ENCODE data around the gene KDM6B. TPM values are rescaled to one million over a fixed set of nuclear protein-coding genes. Genes with fewer than 3 reads are reported as not detected.

The KDM6B gene
- total and polyA plus RNA-seq, 9 donors = 5.4 to 20.1 (median 15.4) TPM

DNA sequence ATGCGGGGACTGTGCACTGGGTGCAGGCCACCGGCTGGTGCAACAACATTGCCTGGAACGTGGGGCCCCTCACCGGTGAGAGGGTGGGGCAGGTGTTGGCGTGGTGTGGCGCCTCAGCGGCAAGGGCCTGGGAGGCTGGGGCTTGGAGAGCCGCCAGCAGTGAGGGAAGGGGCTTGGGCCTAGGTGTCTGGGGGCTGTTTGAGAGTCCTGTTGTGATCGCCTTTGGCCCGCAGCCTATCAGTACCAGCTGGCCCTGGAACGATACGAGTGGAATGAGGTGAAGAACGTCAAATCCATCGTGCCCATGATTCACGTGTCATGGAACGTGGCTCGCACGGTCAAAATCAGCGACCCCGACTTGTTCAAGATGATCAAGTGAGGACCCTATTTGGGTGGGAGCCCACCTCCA lies 18.2 kb downstream of the KDM6B start:
- WGBS (ENCODE audit: insufficient coverage) = 76% methylated on average over 20 of the region's 20 CpGs
- Histone ChIP-seq H3K36me3 (ENCODE audit: control insufficient read depth, insufficient read depth, low read length) (peaks cover 65% of the 10 kb centered on the region), H3K27ac (ENCODE audit: low read length) (no peak overlapping the region), H3K4me3 (ENCODE audit: low read length) (no peak overlapping the region), H3K9me3 (replicated peaks; ENCODE audit: control insufficient read depth, low read depth, low read length) (no peaks in the 10 kb centered on the region), H3K27me3 (ENCODE audit: control insufficient read depth, insufficient read depth, low read length) (no peaks in the 10 kb centered on the region), H3K4me1 (ENCODE audit: control insufficient read depth, insufficient read depth, low read length) (peaks cover 39% of the 10 kb centered on the region)
- no peak for DNase-seq

DNA sequence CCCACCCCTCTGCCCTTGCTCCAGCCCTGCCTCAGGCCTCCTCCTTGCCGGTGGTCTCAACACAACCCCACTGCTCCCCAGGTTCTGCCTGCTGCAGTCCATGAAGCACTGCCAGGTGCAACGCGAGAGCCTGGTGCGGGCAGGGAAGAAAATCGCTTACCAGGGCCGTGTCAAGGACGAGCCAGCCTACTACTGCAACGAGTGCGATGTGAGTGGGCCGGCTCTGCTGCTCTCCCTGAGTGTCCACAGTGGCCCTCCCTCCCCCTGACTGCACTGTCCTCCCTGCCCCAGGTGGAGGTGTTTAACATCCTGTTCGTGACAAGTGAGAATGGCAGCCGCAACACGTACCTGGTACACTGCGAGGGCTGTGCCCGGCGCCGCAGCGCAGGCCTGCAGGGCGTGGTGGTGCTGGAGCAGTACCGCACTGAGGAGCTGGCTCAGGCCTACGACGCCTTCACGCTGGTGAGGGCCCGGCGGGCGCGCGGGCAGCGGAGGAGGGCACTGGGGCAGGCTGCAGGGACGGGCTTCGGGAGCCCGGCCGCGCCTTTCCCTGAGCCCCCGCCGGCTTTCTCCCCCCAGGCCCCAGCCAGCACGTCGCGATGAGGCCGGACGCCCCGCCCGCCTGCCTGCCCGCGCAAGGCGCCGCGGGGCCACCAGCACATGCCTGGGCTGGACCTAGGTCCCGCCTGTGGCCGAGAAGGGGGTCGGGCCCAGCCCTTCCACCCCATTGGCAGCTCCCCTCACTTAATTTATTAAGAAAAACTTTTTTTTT lies 19.1 kb downstream of the KDM6B start:
- Histone ChIP-seq H3K27ac (ENCODE audit: low read length) (no peak overlapping the region), H3K9me3 (replicated peaks; ENCODE audit: control insufficient read depth, low read depth, low read length) (no peaks in the 10 kb centered on the region), H3K36me3 (ENCODE audit: control insufficient read depth, insufficient read depth, low read length) (peaks cover 59% of the 10 kb centered on the region), H3K4me3 (ENCODE audit: low read length) (no peak overlapping the region), H3K4me1 (ENCODE audit: control insufficient read depth, insufficient read depth, low read length) (peaks cover 42% of the 10 kb centered on the region), H3K27me3 (ENCODE audit: control insufficient read depth, insufficient read depth, low read length) (no peaks in the 10 kb centered on the region)
- no peak for DNase-seq
- WGBS (ENCODE audit: insufficient coverage) = 73% methylated on average over 44 of the region's 51 CpGs

- 74% methylated on average over 18 of the region's 21 CpGs for WGBS (ENCODE audit: insufficient coverage)
- Histone ChIP-seq H3K9me3 (replicated peaks; ENCODE audit: control insufficient read depth, low read depth, low read length) (no peaks in the 10 kb centered on the region), H3K27me3 (ENCODE audit: control insufficient read depth, insufficient read depth, low read length) (no peaks in the 10 kb centered on the region), H3K27ac (ENCODE audit: low read length) (no peak overlapping the region), H3K4me3 (ENCODE audit: low read length) (no peak overlapping the region), H3K4me1 (ENCODE audit: control insufficient read depth, insufficient read depth, low read length) (peaks cover 47% of the 10 kb centered on the region), H3K36me3 (ENCODE audit: control insufficient read depth, insufficient read depth, low read length) (peaks cover 53% of the 10 kb centered on the region)
- DNase-seq = no peak
These were observed 19.6 kb downstream of the KDM6B start for GRCh38 chr17:7853691-7854038.

DNA sequence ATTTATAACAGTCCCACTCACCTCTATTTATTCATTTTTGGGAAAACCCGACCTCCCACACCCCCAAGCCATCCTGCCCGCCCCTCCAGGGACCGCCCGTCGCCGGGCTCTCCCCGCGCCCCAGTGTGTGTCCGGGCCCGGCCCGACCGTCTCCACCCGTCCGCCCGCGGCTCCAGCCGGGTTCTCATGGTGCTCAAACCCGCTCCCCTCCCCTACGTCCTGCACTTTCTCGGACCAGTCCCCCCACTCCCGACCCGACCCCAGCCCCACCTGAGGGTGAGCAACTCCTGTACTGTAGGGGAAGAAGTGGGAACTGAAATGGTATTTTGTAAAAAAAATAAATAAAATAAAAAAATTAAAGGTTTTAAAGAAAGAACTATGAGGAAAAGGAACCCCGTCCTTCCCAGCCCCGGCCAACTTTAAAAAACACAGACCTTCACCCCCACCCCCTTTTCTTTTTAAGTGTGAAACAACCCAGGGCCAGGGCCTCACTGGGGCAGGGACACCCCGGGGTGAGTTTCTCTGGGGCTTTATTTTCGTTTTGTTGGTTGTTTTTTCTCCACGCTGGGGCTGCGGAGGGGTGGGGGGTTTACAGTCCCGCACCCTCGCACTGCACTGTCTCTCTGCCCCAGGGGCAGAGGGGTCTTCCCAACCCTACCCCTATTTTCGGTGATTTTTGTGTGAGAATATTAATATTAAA lies 20.2 kb downstream of the KDM6B start:
- WGBS (ENCODE audit: insufficient coverage) = 66% methylated on average over 11 of the region's 31 CpGs
- no peak for DNase-seq
- peak overlapping the region; percentile 83 for H3K4me3 ChIP-seq (ENCODE audit: low read length)
- peak overlapping the region; percentile 59 for H3K27ac ChIP-seq (ENCODE audit: low read length)
- H3K4me1 ChIP-seq (ENCODE audit: control insufficient read depth, insufficient read depth, low read length) = peaks cover 53% of the 10 kb centered on the region
- H3K27me3 ChIP-seq (ENCODE audit: control insufficient read depth, insufficient read depth, low read length) = no peaks in the 10 kb centered on the region
- peaks cover 54% of the 10 kb centered on the region for H3K36me3 ChIP-seq (ENCODE audit: control insufficient read depth, insufficient read depth, low read length)
- H3K9me3 ChIP-seq (replicated peaks; ENCODE audit: control insufficient read depth, low read depth, low read length) = no peaks in the 10 kb centered on the region

DNA sequence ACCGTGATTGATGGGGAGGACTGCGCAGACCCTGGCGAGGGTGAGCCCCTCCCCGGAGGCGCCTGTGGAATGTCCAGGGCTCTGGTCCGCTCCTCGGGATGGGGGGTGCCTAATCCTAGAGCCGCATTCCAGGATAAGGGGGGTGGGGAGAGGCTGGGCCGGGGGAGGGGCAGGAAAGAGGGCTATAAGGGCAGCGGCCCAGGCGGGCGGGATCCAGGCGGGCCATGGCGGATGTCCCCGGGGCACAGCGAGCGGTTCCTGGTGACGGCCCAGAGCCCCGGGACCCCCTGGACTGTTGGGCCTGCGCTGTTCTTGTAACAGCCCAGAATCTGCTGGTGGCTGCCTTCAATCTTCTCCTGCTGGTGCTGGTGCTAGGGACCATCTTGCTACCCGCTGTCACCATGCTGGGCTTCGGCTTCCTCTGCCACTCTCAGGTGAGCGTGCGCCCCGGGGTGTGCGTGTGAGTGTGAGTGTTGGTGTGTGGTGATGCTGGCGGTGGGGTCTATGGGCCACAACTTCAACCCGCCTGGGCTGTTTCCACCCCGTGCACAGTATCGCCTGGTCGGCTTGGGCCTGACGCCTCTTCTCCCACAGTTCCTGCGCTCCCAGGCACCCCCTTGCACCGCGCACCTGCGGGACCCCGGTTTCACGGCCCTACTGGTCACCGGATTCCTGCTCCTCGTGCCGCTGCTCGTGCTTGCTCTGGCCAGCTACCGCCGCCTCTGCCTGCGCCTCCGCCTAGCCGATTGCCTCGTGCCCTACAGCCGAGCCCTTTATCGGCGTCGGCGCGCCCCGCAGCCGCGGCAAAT lies 21.0 kb downstream of the KDM6B start, which contains the start of gene TMEM88:
Gene TMEM88 (plus strand): TSS at position 216 of the 809 bp plus-strand sequence. CDS start 9 bp downstream, at position 225.
- peaks cover 53% of the 10 kb centered on the region for H3K4me1 ChIP-seq (ENCODE audit: control insufficient read depth, insufficient read depth, low read length)
- H3K36me3 ChIP-seq (ENCODE audit: control insufficient read depth, insufficient read depth, low read length) = peaks cover 49% of the 10 kb centered on the region
- no peaks in the 10 kb centered on the region for H3K27me3 ChIP-seq (ENCODE audit: control insufficient read depth, insufficient read depth, low read length)
- peak within 1 kb of the TSS; percentile 83 for H3K4me3 ChIP-seq (ENCODE audit: low read length)
- 30% methylated on average over 46 of the region's 57 CpGs for WGBS (ENCODE audit: insufficient coverage)
- H3K27ac ChIP-seq (ENCODE audit: low read length) = peak within 1 kb of the TSS; percentile 99
- DNase-seq = peak; percentile 25
- no peaks in the 10 kb centered on the region for H3K9me3 ChIP-seq (replicated peaks; ENCODE audit: control insufficient read depth, low read depth, low read length)

DNA sequence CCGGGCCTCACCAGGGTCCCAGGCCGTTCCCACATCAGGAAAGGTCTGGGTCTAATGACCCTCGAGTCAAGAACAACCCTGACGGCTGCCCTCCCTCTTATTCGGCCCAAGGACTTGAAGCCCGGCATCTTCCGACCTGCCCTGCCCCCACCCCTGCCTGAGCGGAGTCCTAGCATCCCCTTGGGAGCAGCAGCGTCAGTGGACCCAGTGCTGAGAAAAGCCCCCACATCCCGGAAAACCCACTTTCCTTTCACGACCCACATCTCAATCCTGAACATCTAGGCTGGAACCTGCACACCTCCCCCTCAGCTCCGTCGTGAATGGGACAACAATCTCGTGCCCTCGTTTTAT lies 21.6 kb downstream of the KDM6B start:
- Histone ChIP-seq H3K4me1 (ENCODE audit: control insufficient read depth, insufficient read depth, low read length) (peaks cover 53% of the 10 kb centered on the region), H3K4me3 (ENCODE audit: low read length) (peak overlapping the region; percentile 83), H3K27ac (ENCODE audit: low read length) (peak overlapping the region; percentile 99), H3K27me3 (ENCODE audit: control insufficient read depth, insufficient read depth, low read length) (no peaks in the 10 kb centered on the region), H3K36me3 (ENCODE audit: control insufficient read depth, insufficient read depth, low read length) (peaks cover 46% of the 10 kb centered on the region), H3K9me3 (replicated peaks; ENCODE audit: control insufficient read depth, low read depth, low read length) (no peaks in the 10 kb centered on the region)
- 7% methylated on average over 11 of the region's 15 CpGs for WGBS (ENCODE audit: insufficient coverage)
- no peak for DNase-seq

GRCh38 chr17:7856011-7856810 lies 22.2 kb downstream of the KDM6B start:
- WGBS (ENCODE audit: insufficient coverage) = 6% methylated on average over 17 of the region's 29 CpGs

GRCh38 chr17:7856811-7857712 lies 23.0 kb downstream of the KDM6B start, which contains the start of gene NAA38:
Gene NAA38, minus strand, starts transcription at chr17:7857559. Its CDS starts 96 bp downstream, at chr17:7857463.
- H3K4me1 ChIP-seq (ENCODE audit: control insufficient read depth, insufficient read depth, low read length) = peaks cover 45% of the 10 kb centered on the region
- peak within 1 kb of the TSS; percentile 83 for H3K4me3 ChIP-seq (ENCODE audit: low read length)
- H3K27ac ChIP-seq (ENCODE audit: low read length) = peak within 1 kb of the TSS; percentile 99
- H3K36me3 ChIP-seq (ENCODE audit: control insufficient read depth, insufficient read depth, low read length) = peaks cover 33% of the 10 kb centered on the region
- DNase-seq = peak; percentile 100
- H3K9me3 ChIP-seq (replicated peaks; ENCODE audit: control insufficient read depth, low read depth, low read length) = no peaks in the 10 kb centered on the region
- WGBS (ENCODE audit: insufficient coverage) = under 1% methylated on average over 64 of the region's 64 CpGs
- H3K27me3 ChIP-seq (ENCODE audit: control insufficient read depth, insufficient read depth, low read length) = no peaks in the 10 kb centered on the region

More at GRCh38 chr17:7856011-7856810, 22.2 kb downstream of the KDM6B start:
- Histone ChIP-seq H3K27me3 (ENCODE audit: control insufficient read depth, insufficient read depth, low read length) (no peaks in the 10 kb centered on the region), H3K9me3 (replicated peaks; ENCODE audit: control insufficient read depth, low read depth, low read length) (no peaks in the 10 kb centered on the region), H3K4me3 (ENCODE audit: low read length) (peak overlapping the region; percentile 83), H3K4me1 (ENCODE audit: control insufficient read depth, insufficient read depth, low read length) (peaks cover 53% of the 10 kb centered on the region), H3K36me3 (ENCODE audit: control insufficient read depth, insufficient read depth, low read length) (peaks cover 41% of the 10 kb centered on the region), H3K27ac (ENCODE audit: low read length) (peak overlapping the region; percentile 99)
- peak; percentile 83 for DNase-seq

Measured in muscle of leg (tissue), 11 donors.